Activated naive CD8-positive, alpha-beta T cell (primary cell): ENCODE measurements around the gene CD9.

ENCODE experiments used
- H3K27ac Mint-ChIP-seq: one replicate; pipeline ENCODE4 v1.8.0; 2021; ENCODE audit warnings: mixed read lengths
- H3K27me3 Mint-ChIP-seq: one replicate; pipeline ENCODE4 v1.8.0; 2021; ENCODE audit warnings: mixed read lengths
- H3K36me3 Mint-ChIP-seq: one replicate; pipeline ENCODE4 v1.8.0; 2021; ENCODE audit warnings: mixed read lengths
- H3K4me1 Mint-ChIP-seq: one replicate; pipeline ENCODE4 v1.8.0; 2021; ENCODE audit warnings: low read depth, mixed read lengths
- H3K4me3 Mint-ChIP-seq: one replicate; pipeline ENCODE4 v1.8.0; 2021; ENCODE audit warnings: mild to moderate bottlenecking, mixed read lengths
- H3K9me3 Mint-ChIP-seq: one replicate; pipeline ENCODE4 v1.8.0; 2021; ENCODE audit warnings: low read depth, mixed read lengths

CD9 gene

GRCh38 chr12:6171409-6172015 lies 28.7 kb upstream of the CD9 start:
- H3K9me3 Mint-ChIP-seq = no peaks in the 10 kb centered on the region
- peaks cover 36% of the 10 kb centered on the region for H3K4me1 Mint-ChIP-seq
- H3K4me3 Mint-ChIP-seq = no peak overlapping the region
- H3K36me3 Mint-ChIP-seq = no peaks in the 10 kb centered on the region
- H3K27me3 Mint-ChIP-seq = no peaks in the 10 kb centered on the region
- H3K27ac Mint-ChIP-seq = no peak overlapping the region

DNA sequence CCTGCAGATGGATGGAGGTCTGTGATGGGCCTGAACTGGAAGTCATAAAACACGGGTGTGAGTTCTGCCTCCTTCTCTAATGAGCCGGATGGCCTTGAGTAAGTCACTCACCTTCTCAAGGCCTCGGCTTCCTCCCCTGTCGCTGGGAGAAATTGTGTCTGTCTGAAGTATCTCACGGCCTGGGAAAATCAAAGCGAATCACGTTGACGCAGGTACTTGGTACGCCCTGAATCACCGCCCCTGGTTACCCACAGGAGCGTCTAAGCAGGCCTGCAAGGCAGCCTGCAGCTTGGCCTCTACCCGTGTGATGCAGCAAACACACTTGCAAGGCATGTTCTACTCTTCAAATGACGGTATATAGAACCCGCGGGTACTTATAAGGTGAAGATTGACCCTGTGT lies 28.1 kb upstream of the CD9 start:
- H3K4me1 Mint-ChIP-seq = peaks cover 30% of the 10 kb centered on the region
- no peak overlapping the region for H3K4me3 Mint-ChIP-seq
- H3K9me3 Mint-ChIP-seq = no peaks in the 10 kb centered on the region
- no peaks in the 10 kb centered on the region for H3K36me3 Mint-ChIP-seq
- H3K27ac Mint-ChIP-seq = peak overlapping the region; percentile 68
- H3K27me3 Mint-ChIP-seq = no peaks in the 10 kb centered on the region

- H3K9me3 Mint-ChIP-seq = no peaks in the 10 kb centered on the region
- peaks cover 23% of the 10 kb centered on the region for H3K4me1 Mint-ChIP-seq
- H3K4me3 Mint-ChIP-seq = no peak overlapping the region
- H3K27me3 Mint-ChIP-seq = no peaks in the 10 kb centered on the region
- H3K27ac Mint-ChIP-seq = no peak overlapping the region
- no peaks in the 10 kb centered on the region for H3K36me3 Mint-ChIP-seq
These were observed 27.3 kb upstream of the CD9 start for GRCh38 chr12:6172862-6173261.

DNA sequence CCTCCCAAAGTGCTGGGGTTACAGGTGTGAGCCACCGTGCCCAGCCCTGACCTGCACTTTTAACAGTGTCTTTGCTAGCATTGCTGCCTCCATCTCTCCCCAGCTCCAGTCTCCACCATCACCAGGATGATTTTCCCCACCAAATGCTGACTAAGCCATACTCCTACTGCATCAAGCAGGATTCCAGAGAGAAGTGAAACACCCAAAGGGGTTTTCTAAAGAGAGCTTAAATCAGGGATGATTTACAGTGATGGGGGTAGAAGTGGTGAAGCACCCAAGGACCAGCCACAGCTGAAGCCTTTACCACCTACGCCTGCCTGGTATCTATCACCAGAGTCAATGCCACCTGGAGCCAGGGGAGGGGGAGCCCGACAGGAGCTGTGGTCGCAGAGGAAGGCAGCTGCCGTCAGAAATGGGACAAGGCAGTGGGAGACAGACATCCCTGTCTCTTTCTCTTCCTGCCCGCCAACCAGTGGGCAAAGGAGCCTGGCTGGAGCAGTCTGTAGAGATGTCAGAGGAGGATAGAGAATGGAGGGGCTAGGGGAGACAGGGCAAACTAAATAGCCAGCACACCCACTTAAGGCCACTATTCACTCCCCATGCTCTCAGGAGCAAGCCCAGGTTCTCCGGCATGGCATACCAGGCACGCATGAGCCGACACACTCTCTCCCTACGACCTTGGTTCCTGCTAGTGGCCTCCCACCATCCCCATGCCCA lies 22.4 kb upstream of the CD9 start:
- no peaks in the 10 kb centered on the region for H3K4me1 Mint-ChIP-seq
- no peak overlapping the region for H3K27ac Mint-ChIP-seq
- H3K4me3 Mint-ChIP-seq = no peak overlapping the region
- H3K36me3 Mint-ChIP-seq = no peaks in the 10 kb centered on the region
- H3K27me3 Mint-ChIP-seq = no peaks in the 10 kb centered on the region
- H3K9me3 Mint-ChIP-seq = no peaks in the 10 kb centered on the region

DNA sequence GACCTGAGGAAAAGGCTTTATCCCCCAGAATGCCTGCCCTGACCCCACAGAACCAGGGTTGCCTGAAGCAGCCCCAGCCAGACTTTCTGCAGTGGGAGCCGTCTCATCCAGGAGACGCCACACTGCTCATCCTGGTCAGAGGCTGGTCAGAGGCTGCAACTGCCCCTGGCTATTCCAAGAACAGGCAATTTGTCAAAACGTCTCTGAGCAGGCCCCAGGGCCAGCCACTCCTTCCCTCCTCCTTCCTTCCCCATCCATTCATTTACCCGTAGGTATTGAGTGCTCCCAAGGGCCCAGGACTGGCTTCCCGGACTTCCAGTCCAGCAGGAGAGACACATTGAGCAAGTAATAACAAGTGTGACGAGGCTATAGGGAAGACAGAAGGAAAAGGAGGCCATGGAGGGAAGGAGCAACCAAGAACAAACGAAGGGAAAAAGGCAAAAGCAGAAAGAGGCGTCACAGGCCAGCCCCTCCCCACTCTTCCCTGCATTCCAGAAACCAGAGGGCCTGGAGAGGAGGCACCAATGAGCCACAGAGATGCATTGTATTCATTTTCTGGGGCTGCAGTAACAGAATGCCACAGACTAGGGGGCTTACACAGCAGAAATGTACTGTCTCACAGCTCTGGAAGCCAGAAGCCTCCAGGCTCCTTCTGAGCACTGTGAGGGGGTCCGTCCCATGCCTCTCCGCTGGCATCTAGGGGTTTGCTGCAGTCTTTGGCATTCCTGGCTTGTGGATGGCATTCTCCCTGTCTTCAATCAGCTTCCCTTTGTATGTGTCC lies 21.0 kb upstream of the CD9 start:
- Mint-ChIP-seq H3K4me3 (no peak overlapping the region), H3K27me3 (no peaks in the 10 kb centered on the region), H3K4me1 (no peaks in the 10 kb centered on the region), H3K27ac (no peak overlapping the region), H3K9me3 (no peaks in the 10 kb centered on the region), H3K36me3 (no peaks in the 10 kb centered on the region)

- no peak overlapping the region for H3K27ac Mint-ChIP-seq
- no peaks in the 10 kb centered on the region for H3K36me3 Mint-ChIP-seq
- no peaks in the 10 kb centered on the region for H3K27me3 Mint-ChIP-seq
- no peak overlapping the region for H3K4me3 Mint-ChIP-seq
- no peaks in the 10 kb centered on the region for H3K4me1 Mint-ChIP-seq
- H3K9me3 Mint-ChIP-seq = no peaks in the 10 kb centered on the region
These were observed 19.7 kb upstream of the CD9 start for GRCh38 chr12:6180268-6181051.

DNA sequence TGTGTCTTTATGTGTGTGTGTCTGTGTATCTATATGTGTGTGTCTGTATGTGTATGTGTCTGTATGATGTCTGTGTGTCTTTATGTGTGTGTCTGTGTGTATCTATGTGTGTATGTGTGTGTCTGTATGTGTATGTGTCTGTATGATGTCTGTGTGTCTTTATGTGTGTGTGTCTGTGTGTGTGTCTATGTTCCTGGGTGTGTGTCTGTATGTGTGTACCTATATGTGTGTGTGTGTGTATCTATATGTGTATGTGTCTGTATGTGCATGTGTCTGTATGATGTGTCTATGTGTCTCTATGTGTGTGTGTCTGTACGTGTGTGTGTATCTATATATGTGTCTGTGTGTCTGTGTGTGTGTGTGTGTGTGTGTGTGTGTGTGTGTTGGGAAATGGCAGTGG lies 19.0 kb upstream of the CD9 start:
- Mint-ChIP-seq H3K9me3 (no peaks in the 10 kb centered on the region), H3K4me1 (no peaks in the 10 kb centered on the region), H3K27me3 (no peaks in the 10 kb centered on the region), H3K36me3 (no peaks in the 10 kb centered on the region), H3K27ac (no peak overlapping the region), H3K4me3 (no peak overlapping the region)

DNA sequence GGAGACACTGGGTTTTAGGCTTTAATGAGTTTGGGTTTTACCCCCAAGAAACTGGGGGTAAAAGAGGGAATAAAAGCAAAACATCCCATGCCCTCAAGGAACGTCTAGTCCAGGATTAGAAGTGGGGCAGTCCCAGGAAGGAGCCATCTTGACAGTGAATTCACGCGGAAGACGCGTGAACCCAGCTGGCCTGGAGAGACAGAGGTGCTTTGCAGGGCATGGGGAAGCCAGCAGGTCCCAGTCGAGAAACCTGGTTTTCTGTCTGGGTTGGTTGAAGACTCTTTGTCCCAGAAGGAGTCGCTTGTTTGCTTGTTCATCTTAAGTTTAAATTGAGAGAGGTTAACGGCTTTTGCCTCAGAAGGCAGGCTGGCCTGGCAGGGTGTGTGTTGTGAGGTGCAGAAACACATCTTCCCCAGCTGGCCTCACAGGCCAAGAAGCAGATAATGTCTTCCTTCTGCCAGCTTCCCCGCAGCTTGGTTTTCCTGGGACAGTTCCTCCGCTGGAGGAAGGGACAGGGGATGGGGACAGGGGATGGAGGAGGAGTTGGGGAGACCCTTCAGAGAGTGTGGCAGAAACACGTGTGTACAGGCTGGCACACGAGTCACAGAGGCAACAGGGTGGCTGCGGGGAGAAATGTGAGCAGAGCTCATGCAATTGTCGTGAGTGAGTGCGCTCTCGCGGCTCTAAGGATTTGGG lies 18.5 kb upstream of the CD9 start:
- no peaks in the 10 kb centered on the region for H3K4me1 Mint-ChIP-seq
- no peaks in the 10 kb centered on the region for H3K27me3 Mint-ChIP-seq
- no peaks in the 10 kb centered on the region for H3K36me3 Mint-ChIP-seq
- no peaks in the 10 kb centered on the region for H3K9me3 Mint-ChIP-seq
- H3K27ac Mint-ChIP-seq = peak overlapping the region; percentile 67
- no peak overlapping the region for H3K4me3 Mint-ChIP-seq

DNA sequence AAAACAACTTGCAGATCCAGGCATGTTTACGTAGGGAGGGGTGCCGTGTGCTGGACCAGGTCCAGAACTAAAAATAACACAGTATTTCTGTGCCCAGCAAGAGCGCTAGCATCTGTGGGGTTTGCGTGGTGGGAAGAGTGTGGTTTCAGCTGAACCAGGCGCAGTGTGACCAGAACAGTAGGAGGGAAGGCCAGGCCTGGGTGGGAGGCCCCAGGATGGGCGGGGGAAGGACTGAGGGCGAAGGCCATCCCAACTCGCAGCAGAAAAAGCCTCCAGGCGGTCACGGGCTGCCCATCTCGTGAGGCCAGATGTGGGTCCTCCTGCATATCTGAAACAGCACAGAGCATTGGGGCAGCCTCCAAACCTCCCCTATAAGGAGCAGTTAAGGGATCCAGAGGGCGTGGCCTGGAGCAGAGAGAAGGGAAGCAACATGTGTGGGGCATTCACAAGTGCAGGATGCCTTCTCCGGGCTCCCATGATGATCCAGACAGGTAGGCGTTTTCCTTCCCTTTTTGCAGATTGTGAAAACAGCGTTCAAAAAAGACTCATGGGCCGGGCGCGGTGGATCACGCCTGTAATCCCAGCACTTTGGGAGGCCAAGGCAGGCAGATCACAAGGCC lies 17.8 kb upstream of the CD9 start:
- Mint-ChIP-seq H3K4me3 (no peak overlapping the region), H3K27me3 (no peaks in the 10 kb centered on the region), H3K36me3 (no peaks in the 10 kb centered on the region), H3K4me1 (no peaks in the 10 kb centered on the region), H3K9me3 (no peaks in the 10 kb centered on the region), H3K27ac (peak overlapping the region; percentile 67)

DNA sequence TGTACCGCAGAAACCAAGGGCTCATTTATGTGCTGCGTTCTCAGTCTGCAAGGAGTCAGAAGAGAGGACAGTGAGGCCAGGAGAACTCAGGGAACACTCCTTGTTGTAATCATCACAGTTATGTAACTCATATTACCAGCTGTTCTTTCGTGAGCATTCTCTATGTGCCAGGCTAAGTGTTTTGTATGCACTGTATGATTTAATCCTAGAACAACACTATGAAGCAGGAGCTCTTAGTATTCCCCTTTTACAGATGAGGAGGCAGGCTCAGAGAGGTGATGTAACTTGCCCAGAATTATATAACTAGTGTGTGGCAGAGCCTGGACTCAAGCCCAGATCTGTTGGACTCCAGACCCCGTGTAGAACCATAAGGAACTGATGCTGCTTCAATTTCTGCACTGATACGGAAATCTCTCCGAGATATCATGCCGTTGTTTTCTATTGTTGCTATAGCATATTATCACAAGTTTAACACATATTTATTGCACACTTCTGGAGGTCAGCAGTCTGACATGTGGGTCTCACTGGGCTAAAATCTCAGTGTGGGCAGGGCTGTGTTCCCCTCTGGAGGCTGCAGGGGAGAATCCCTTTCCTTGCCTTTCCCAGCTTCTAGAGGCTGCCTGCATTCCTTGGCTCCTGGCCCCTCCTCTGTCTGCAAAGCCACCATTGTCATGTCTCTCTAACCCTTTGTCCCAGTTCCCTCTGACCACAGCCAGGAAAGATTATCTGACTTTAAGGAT lies 16.3 kb upstream of the CD9 start:
- Mint-ChIP-seq H3K9me3 (no peaks in the 10 kb centered on the region), H3K27me3 (no peaks in the 10 kb centered on the region), H3K4me3 (no peak overlapping the region), H3K27ac (no peak overlapping the region), H3K36me3 (no peaks in the 10 kb centered on the region), H3K4me1 (peaks cover 6% of the 10 kb centered on the region)

DNA sequence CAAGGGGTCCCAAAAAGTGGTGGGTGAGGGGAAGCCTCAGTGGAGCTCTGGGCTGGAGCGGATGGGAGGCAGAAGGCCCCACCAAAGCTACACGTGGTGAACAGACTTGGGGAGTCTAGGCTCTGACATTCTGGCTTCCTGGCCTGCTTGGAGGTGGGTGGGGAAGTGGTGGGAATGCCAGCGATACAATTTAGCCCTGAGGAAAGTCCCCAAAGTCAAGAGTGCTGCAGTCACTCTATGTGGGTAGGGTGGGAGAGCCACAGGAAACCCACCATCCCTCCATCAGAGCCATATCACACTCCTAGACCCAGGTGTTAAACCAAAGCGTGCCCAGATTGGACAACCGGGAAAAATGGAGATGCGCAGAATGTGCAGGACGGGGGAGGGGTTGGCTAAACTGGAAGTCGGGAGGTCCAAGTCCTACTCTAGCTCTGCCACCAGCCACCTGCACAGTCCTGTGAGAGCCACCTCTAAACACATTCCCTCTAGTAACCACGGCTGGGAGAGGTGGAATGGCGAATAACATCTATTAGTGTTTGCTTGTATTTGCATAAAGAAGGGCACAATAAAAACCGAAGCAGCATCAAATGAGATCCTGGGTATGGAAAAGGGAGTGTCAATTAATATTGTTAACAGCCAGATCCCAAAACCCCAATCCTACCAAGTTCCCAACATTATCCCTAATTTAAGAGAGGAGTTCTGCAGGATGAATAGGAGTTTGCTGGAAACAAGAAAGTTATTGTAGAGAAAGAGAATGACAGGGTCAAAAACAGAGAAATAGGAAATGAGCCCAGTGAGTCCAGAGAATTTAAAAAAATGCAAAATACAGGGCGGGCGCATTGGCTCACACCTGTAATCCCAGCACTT lies 14.0 kb upstream of the CD9 start:
- Mint-ChIP-seq H3K4me3 (no peak overlapping the region), H3K27me3 (no peaks in the 10 kb centered on the region), H3K36me3 (no peaks in the 10 kb centered on the region), H3K9me3 (no peaks in the 10 kb centered on the region), H3K27ac (no peak overlapping the region), H3K4me1 (peaks cover 23% of the 10 kb centered on the region)

DNA sequence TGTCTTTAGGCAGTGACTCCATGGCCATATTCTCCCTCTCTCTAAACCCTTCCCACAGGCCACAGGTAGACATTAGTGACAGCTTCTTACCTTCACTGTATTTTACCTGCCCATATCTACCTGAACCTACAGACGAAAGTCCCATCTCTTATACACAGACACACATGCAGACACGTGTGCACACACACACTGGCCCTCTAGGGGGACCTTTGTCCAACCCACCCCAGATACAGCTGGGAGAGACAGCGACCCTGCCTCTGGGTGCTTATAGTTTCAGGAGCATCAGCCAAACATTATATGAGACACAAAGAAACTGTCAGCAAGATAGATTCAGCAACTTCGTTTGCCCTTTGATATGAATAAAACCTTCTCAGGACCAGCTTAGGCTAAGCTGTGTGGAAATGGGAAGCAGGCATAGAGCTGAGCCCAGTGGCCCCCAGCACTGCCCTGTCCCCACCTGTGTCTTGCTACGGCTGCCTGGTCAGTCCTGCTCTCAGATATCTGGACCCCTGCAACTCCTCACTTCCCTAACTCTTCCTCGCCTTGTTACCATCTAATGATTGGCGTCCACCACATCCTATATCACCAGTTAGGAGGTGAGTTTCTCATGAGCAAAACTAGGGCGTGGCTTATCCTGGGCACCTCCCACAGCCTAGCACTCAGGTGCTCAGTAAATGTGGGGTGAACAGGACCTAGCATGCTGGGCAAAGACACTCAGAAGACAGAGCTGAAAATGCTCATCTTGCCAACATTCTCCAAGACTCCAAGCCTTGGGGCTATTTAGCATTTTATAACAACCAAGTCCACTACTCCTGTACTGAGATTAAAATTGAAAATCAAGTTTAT lies 12.0 kb upstream of the CD9 start:
- no peaks in the 10 kb centered on the region for H3K36me3 Mint-ChIP-seq
- no peaks in the 10 kb centered on the region for H3K9me3 Mint-ChIP-seq
- H3K4me3 Mint-ChIP-seq = no peak overlapping the region
- no peak overlapping the region for H3K27ac Mint-ChIP-seq
- H3K27me3 Mint-ChIP-seq = peaks cover 2% of the 10 kb centered on the region
- H3K4me1 Mint-ChIP-seq = peaks cover 23% of the 10 kb centered on the region
